Measurements from ENCODE around the gene RPS6KL1. TPM values are rescaled to one million over a fixed set of nuclear protein-coding genes. Genes with fewer than 3 reads are reported as not detected.

The RPS6KL1 gene
- total RNA-seq, 1 donor from 2014 or later: 20.5 TPM

- peak; percentile 88 for DNase-seq
- H3K27ac ChIP-seq (replicated peaks): peak within 1 kb of the TSS; percentile 94
- intact Hi-C loops (cut with micrococcal nuclease): no loop called here
- peak within 1 kb of the TSS; percentile 96 for H3K4me3 ChIP-seq
- no peaks in the 10 kb centered on the region for H3K27me3 ChIP-seq (ENCODE audit: low read depth)
- TF ChIP-seq CTCF (IDR thresholded peaks at IDR 0.05; ENCODE audit: borderline replicate concordance): no peak
- no peaks in the 10 kb centered on the region for H3K9me3 ChIP-seq (replicated peaks)
- H3K36me3 ChIP-seq: peaks cover 1% of the 10 kb centered on the region
- H3K4me1 ChIP-seq: peaks cover 58% of the 10 kb centered on the region
These were observed 41.5 kb downstream of the RPS6KL1 start, which contains the start of gene DLST for GRCh38 chr14:74881431-74882102. TSS of gene DLST (plus strand) at chr14:74881916. CDS start at chr14:74881954, 38 bp downstream.

- intact Hi-C loops (cut with micrococcal nuclease): no loop called here
- no peak for TF ChIP-seq CTCF (IDR thresholded peaks at IDR 0.05; ENCODE audit: borderline replicate concordance)
- H3K27ac ChIP-seq (replicated peaks): no peak overlapping the region
- DNase-seq: no peak
- H3K9me3 ChIP-seq (replicated peaks): no peaks in the 10 kb centered on the region
- peaks cover 38% of the 10 kb centered on the region for H3K4me1 ChIP-seq
- H3K27me3 ChIP-seq (ENCODE audit: low read depth): no peaks in the 10 kb centered on the region
- H3K36me3 ChIP-seq: no peaks in the 10 kb centered on the region
- no peak overlapping the region for H3K4me3 ChIP-seq
These were observed 43.5 kb downstream of the RPS6KL1 start for GRCh38 chr14:74879427-74880182.

- intact Hi-C loops (cut with micrococcal nuclease): no loop called here
- H3K36me3 ChIP-seq: no peaks in the 10 kb centered on the region
- H3K27ac ChIP-seq (replicated peaks): no peak within 1 kb of the TSS
- peaks cover 6% of the 10 kb centered on the region for H3K4me1 ChIP-seq
- no peaks in the 10 kb centered on the region for H3K27me3 ChIP-seq (ENCODE audit: low read depth)
- no peaks in the 10 kb centered on the region for H3K9me3 ChIP-seq (replicated peaks)
- DNase-seq: no peak
- H3K4me3 ChIP-seq: no peak within 1 kb of the TSS
- no peak for TF ChIP-seq CTCF (IDR thresholded peaks at IDR 0.05; ENCODE audit: borderline replicate concordance)
These were observed 46.8 kb downstream of the RPS6KL1 start, which contains the start of gene PROX2 for GRCh38 chr14:74875941-74876913. TSS of gene PROX2 (minus strand) at chr14:74876145. CDS start at chr14:74863834, 12,311 bp downstream.

- no peak overlapping the region for H3K27ac ChIP-seq (replicated peaks)
- H3K4me1 ChIP-seq: no peaks in the 10 kb centered on the region
- no peaks in the 10 kb centered on the region for H3K9me3 ChIP-seq (replicated peaks)
- intact Hi-C loops (cut with micrococcal nuclease): no loop called here
- no peaks in the 10 kb centered on the region for H3K36me3 ChIP-seq
- no peak for TF ChIP-seq CTCF (IDR thresholded peaks at IDR 0.05; ENCODE audit: borderline replicate concordance)
- no peak for DNase-seq
- no peaks in the 10 kb centered on the region for H3K27me3 ChIP-seq (ENCODE audit: low read depth)
- H3K4me3 ChIP-seq: no peak overlapping the region
These were observed 47.9 kb downstream of the RPS6KL1 start for GRCh38 chr14:74875204-74875603.

GRCh38 chr14:74871819-74872218, 51.2 kb downstream of the RPS6KL1 start:
- Histone ChIP-seq H3K27ac (replicated peaks) (no peak overlapping the region), H3K9me3 (replicated peaks) (no peaks in the 10 kb centered on the region), H3K4me1 (no peaks in the 10 kb centered on the region), H3K36me3 (no peaks in the 10 kb centered on the region), H3K27me3 (ENCODE audit: low read depth) (no peaks in the 10 kb centered on the region), H3K4me3 (no peak overlapping the region)
- intact Hi-C loops (cut with micrococcal nuclease): no loop called here
- no peak for TF ChIP-seq CTCF (IDR thresholded peaks at IDR 0.05; ENCODE audit: borderline replicate concordance)
- DNase-seq: no peak

Measured in left ventricle myocardium inferior (tissue), 1 donor.